ENCODE data around the gene IFNAR1. TPM values are rescaled to one million over a fixed set of nuclear protein-coding genes. Genes with fewer than 3 reads are reported as not detected.
A peak's percentile ranks its signal among the peaks of the same experiment; 100 is the strongest.
"Not testable (repeated sequence)": the region's sequence is repeated elsewhere in the genome, so short reads cannot be mapped to it uniquely, and the experiment has no call there.

IFNAR1 gene
- total RNA-seq, 1 experiment from 2014 or later = 20.5 TPM

DNA sequence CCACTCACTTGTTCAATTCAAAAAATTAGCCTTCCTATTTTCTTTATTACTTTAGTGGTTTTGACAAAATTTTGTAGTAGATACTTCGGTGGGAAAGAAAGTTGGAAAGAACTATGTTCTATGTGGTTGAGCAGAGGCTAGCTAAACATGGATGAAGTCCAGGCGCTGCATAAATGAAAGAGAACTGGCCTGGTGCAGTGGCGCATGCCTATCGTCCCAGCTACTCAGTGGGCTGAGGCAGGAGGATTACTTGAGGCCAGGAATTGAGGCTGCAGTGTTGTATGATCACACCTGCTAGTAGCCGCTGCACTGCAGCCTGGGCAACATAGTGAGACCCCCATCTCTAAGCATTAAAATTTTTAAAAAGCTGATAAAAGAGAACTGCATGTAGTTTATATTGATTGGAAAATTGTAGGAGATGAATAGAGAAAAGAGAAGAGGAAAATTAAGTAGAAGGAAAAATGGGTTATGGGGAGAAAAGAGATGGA, 21.0 kb downstream of the IFNAR1 start:
- DNase-seq (ENCODE audit: low spot score) = no peak

DNA sequence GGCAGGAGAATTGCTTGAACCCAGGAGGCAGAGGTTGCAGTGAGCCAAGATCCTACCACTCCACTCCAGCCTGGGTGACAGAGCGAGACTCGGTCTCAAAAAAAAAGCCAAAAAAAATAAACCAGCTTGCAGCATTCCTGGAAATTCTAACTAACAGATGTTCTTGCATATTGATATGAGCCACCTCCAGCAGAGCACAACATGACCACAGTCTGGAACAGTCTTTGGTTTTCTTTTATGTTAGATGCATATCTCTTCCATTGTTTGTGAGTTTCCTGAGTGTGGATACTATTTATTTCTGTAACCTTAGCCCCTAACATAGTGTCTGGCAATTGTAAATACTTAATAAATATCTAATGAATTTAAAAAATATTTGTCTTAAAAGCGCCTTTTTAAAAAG, 23.9 kb downstream of the IFNAR1 start:
- DNase-seq (ENCODE audit: low spot score) = no peak

DNA sequence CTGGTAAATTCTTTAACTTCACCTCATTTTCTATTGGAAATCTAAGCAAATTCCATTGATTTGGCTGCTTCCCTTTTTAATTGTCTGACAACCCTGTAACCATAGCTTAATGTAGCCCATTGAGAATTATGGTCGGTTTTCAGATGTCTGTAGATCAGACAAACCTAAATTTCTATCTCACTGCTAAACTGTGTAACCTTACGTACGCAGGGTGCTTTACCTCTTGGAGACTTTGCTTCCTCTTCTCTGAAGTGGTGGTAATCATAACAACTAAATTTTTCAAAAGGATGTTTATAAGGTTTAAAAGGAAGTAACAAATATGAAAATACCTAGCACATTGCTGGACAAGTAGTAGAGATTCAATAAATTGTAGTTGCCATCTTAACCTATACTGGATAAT, 25.9 kb downstream of the IFNAR1 start:
- DNase-seq (ENCODE audit: low spot score) = no peak

DNA sequence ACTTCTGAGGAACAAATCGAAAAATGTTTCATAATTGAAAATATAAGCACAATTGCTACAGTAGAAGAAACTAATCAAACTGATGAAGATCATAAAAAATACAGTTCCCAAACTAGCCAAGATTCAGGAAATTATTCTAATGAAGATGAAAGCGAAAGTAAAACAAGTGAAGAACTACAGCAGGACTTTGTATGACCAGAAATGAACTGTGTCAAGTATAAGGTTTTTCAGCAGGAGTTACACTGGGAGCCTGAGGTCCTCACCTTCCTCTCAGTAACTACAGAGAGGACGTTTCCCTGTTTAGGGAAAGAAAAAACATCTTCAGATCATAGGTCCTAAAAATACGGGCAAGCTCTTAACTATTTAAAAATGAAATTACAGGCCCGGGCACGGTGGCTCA, 30.6 kb downstream of the IFNAR1 start:
- DNase-seq (ENCODE audit: low spot score) = no peak

DNA sequence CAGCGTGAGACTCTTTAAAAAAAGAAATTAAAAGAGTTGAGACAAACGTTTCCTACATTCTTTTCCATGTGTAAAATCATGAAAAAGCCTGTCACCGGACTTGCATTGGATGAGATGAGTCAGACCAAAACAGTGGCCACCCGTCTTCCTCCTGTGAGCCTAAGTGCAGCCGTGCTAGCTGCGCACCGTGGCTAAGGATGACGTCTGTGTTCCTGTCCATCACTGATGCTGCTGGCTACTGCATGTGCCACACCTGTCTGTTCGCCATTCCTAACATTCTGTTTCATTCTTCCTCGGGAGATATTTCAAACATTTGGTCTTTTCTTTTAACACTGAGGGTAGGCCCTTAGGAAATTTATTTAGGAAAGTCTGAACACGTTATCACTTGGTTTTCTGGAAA, 31.2 kb downstream of the IFNAR1 start:
- no peak for DNase-seq (ENCODE audit: low spot score)

DNA sequence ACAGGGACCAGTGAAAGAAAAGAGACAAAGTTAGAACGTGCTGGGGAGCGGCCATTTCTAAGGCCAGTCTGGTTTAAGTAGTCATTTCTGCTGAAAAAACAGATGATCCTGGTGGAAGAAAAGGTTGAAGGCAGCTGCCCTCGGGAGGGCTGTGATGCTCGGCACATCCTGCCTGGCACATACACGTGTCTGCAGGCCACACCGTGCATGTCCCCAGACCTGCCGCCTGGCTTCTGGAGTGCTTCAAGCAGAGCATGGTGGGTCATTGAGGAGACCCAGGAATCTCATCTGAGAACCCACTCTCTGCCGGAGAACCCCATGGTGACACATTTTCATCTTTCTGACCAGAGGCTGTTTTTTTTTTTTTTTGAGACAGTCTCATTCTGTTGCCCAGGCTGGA, 32.4 kb downstream of the IFNAR1 start:
- no peak for DNase-seq (ENCODE audit: low spot score)

DNA sequence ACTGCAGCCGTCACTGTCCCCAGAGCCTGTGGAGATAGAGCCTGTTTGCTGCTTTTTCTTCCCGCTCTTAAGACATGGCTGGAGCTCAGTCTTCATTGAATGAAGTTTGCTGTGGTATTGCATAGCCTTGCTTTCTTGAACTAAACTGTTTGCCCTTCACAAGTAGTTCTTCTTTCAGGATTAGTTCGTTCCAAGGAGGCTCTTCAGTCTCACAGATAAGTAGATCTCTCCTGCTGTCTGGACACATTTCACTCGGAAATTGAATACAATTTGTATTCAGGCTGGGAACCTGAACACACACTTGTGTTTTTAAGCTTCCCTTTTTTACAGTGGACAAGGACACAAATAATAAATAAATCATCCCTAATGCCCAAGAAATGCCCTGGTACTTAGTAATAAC, 34.7 kb downstream of the IFNAR1 start:
- no peak for DNase-seq (ENCODE audit: low spot score)

DNA sequence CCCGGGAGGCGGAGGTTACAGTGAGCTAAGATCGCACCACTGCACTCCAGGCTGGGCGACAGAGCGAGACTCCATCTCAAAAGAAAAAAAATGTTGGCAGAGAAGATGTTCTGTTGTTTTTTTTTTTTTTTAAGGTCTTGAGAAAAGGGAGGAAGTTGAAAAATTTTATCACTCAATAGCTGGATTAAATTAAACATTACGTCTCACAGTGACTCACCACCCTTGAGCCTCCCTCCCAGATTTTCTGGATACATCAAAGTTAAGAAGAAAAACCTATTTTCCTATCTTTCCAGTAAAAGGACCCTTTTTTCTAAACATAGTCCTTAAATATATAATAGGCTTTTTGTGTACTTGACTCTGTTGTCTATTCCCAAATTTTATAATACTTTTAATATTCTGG, 35.5 kb downstream of the IFNAR1 start:
- DNase-seq (ENCODE audit: low spot score) = peak; percentile 36

DNA sequence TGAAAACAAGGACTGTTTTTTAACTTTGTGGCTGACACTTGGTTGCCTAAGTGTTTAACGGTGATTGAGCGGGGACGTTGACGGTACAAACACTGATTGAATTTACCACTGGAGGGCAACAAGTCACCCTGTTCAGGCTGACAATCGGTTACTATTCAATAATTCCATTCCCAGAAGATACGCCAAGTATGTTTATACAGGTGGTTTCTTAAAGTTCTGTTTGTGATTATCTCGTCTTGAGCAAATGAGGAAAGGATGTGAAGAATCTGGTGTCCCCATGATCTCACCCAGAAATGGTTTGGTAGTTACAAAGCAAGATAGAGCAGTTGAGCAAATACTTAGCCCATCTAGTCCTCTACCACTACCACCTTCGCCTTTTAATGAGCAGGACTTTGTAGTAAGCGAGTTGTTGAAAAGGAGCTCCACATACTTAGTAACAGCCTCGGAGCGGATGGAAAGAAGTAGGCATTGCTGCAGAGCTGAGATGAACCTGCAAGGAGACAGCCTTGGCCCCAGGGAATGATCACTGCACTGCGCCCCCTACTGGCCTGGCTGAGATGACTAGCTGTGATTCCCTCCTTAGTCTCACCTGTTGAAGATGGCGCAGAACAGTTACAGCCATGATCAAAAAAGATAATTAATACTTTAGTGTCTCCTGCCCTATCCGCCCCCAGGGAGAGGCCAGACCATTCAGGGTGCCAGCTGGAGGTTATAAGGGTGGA, 36.3 kb downstream of the IFNAR1 start:
- DNase-seq (ENCODE audit: low spot score) = peak; percentile 87

DNA sequence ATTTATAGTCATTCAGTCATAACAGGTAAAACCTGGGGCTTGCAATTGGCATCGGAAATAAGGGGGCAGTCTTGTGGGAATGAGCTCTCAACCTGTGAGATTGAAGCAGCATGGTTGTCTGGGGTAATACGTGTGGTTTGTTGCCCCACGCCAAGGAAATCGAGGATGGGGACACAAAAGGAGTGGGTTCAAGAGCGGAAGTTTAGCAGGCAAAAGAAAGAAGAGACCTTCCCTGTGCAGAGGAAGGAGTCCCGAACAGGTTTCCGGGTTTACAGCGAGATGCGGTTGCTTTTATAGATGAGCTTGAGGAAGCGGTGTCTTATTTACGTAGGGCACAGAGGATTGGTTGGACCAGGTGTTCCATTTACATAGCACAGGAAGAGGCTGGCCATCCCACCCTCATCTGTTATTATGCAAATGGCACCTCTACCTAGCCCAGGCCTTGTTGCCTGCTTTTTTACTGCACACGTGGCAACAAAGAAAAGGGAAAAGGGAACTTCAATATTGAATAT, 37.3 kb downstream of the IFNAR1 start:
- DNase-seq (ENCODE audit: low spot score) = no peak

DNA sequence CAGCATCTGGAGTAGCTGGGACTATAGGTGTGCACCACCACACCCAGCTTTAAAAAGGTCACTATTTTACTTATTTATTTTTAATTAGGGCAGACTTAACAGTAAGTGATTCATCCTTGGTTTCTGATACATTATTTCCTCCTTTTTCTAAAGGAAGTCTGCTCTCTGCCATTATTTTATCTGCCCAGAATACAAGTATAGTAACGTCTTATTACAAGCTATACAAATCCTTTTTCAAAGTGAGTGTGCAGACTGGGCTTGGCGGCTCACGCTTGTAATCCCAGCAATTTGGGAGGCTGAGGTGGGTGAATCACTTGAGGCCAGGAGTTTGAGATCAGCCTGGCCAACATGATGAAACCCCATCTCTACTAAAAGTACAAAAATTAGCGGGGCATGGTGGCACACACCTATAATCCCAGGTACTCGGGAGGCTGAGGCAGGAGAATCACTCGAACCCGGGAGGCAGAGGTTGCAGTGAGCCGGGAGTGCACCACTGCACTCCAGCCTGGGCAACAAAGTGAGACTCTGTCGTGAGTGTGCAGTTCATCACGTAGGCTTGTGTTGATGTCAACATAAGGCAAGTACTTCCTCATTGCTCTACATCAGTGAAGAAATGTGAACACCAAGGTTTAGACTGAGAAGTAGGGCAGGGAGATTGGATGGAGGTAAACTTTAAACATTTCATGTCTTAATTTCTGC, 39.3 kb downstream of the IFNAR1 start:
- DNase-seq (ENCODE audit: low spot score) = not testable (repeated sequence)

DNA sequence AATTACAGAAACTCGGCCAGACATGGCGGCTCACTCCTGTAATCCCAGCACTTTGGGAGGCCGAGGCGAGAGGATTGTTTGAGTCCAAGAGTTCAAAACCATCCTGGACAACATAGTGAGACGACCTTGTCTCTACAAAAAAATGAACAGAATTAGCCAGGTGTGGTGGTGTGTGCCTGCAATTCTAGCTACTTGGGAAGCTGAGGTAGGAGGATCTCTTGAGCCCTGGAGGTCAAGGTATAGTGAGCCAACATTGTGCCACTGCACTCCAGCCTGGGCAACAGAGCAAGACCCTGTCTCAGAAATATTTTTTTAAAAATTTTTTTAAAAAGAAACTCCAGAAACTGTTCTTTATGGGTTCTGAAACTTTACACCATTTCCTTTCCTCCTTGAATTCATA, 40.1 kb downstream of the IFNAR1 start:
- DNase-seq (ENCODE audit: low spot score) = no peak

DNA sequence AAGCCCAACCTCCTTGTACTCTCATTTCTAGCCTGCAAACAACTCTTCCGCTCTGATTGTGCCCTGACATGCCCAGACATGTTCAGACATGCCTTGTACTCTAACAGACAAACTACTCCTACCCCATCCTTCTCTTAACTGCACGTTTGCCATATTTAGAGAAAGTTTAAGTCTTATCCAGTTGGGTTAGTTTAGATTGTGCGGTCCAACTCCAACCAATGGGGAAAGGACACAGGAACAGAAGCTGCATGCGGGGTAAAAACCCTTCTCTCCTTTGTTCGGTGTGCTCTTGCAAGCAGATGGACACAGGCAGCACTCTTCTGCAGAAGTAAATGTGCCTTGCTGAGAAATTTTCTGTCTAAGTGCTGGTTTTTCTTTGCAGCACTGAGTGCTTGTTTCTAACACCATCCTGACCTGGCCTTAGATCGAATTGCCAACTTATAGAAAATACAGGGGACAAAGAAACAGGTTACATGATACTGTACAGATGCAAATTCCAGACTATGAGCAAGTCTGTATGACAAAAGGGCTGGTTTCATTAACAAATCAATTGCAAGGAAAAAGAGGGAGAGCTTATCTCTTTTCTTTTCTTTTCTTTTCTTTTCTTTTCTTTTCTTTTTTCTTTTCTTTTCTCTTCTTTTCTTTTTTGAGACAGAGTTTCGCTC, 42.7 kb downstream of the IFNAR1 start:
- DNase-seq (ENCODE audit: low spot score) = no peak

DNA sequence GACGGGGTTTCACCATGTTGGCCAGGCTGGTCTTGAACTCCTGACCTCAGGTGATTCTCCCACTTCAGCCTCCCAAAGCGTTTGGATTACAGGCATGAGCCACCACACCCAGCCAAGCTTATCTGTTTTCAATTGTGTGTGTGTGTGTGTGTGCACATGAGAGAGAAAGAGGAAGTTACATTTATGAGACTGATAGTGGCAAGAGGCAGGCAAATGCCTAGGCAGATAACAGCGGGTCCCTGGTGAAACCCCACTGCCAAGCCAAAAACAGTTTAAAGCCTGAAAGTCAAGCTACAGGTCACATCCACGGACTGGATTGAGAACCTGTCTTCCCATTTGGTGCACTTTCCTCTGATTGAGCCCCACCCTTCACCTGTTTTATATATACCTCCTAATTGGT, 43.4 kb downstream of the IFNAR1 start:
- DNase-seq (ENCODE audit: low spot score) = no peak

DNA sequence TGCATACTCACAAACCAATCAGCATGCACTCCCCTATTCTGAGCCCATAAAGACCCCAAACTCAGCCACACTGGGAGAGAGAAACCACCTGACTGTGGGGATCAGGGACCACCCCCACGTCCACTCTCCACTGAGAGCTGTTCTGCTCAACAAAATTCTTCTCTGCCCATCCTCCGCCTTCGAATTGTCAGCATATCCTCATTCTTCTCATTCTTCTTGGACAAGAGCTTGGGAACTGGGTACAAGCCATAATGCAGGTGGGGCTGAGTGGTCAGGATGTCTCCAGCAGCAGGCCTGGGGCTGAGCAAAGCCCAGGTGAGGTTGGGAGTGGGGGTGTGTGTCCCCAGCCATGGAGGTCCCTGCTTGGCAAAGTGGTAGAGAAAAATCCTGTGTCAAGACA, 43.8 kb downstream of the IFNAR1 start:
- DNase-seq (ENCODE audit: low spot score) = no peak

DNA sequence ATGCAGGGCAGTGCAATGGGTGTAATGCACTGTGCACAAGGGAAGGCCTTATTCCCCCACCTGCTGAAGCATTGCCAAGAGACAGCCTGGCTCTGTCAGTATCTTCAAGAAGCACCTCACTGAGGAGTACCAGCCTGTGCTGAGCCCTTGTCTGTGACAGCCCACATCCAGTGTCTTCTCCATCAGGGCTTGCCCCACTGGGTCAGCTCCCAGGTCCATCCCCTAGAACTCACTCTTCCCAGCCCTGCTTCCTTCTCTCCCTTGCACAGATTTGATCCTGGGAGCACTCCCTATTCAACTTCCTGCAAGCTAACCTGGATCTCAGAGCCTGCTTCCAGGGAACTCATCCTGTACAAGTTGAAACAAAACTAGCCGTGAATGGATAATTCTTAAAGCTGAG, 44.8 kb downstream of the IFNAR1 start:
- DNase-seq (ENCODE audit: low spot score) = no peak

DNA sequence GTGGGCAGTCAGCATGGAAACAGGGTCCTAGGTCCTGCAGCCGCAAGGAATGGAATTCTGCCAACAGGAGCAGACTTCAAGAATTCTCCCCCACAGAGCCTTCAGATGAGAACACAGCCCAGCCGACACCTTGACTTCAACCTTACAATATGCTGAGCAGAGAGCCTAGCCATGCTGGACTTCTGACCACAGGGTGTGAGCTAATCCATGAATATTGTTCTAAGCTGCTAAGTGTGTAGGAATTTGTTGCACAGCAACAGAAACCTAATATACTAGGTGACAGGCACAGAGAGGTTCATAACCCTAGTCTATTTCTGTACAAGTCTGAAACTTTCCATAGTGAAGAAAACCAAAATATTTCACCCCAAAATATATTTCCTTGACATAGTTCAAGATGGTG, 45.5 kb downstream of the IFNAR1 start:
- DNase-seq (ENCODE audit: low spot score) = no peak

DNA sequence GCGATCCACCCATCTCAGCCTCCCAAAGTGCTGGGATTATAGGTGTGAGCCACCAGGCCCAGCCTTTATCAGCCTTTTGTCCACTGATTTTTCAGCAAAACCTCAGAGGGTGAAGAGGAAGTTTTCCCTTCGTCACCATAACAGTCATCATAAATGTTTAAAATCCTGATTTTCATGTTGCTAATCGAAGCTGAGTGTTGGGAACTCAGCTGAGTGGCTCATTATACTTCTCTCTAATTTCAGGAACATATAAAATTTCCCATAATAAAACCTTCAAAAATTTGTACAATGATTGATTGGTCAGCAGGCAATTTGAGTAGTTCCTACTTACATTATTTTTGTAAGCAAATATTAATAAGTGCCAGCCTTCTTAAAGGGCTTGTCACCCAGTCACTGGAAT, 46.6 kb downstream of the IFNAR1 start:
- DNase-seq (ENCODE audit: low spot score) = no peak

DNA sequence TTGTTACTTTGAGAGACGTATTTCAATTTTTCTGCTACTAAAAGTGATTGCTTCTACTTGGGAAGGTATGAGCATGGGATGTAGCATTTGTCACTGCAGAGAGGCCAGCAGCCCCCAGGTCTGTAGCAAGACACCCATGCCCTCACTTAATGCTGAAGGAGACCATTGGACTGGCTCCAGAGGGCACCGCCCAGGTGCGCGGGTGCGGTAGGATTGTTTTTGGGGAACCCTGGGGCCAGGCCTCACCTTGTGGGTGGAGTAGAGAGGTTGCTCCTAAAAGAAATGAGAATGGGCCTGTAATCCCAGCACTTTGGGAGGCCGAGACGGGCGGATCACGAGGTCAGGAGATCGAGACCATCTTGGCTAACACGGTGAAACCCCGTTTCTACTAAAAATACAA, 47.8 kb downstream of the IFNAR1 start:
- no peak for DNase-seq (ENCODE audit: low spot score)

DNA sequence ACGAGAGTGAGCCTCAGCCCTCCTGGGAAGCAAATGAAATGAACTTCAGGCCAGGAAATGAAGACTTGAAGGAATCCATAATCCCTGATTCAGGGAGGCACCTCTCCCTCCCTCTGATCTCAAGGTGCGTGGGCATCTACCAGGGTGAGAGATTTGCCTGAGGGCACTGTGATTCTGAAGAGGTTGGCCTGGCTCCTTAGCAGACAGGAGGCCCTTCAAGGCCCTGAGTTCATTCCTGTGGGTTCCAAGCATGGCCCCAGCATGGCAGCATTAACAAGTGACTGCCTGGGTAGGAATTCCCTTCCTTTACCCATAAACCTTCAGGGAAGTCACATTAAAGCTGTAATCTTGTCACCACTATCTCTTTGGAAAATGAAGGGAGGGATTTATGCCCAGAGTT, 48.7 kb downstream of the IFNAR1 start:
- peak; percentile 34 for DNase-seq (ENCODE audit: low spot score)

DNA sequence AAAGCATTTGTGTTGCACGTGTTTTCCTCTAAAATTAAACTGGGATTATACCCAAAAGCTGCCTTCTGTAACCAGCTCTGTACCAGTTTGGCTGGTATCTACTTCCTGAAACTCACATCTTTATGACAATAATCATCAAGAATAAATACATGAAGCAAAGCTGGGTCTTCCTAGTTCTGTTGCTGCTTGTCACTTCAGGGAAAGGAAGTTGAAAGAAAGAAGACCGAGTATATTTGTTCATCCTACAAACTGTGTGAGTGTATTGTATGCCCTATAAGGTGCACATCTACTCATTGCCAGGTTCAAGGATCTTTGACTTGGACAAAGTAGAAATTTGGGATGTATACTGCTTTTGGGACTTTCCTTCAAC, 49.3 kb downstream of the IFNAR1 start:
- no peak for DNase-seq (ENCODE audit: low spot score)

DNA sequence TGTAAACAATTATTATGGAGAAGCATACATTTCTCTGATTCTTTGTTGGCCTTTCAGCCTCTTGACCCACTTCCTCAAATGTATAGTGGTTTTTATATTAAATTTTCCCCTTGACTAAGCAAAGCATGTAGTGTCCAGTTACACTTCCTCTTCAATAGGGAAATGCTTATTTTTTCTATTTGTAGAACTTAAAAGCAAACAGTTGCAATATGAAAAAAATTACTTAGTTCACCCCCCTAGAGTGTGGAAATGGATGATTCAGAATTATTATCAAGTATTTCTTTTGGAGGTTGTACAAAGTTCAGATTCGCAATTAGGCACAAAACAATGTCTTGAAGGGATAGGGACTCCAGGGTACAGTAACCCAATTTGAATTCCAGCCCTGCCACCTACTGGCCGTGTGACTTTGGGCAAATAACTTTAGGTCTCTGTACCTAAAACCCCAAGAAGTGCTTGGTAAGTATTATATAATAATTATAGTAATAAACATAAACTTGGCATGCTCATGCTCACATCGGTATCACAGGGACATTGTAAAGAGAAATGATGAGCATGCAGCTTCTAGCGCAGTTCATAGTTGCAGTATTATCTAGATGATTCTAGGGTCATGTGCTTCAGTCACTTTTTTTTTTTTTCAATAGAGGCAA, 49.8 kb downstream of the IFNAR1 start:
- peak; percentile 61 for DNase-seq (ENCODE audit: low spot score)
